Endodermal cell (in vitro differentiated cells): ENCODE measurements around the gene NUDT4. TPM values are rescaled to one million over a fixed set of nuclear protein-coding genes. Genes with fewer than 3 reads are reported as not detected.

Experiments used
- DNase-seq: peaks from one replicate; pipeline ENCODE4 v3.0.0-alpha.2; 2017
- H3K27ac ChIP-seq: 2 replicates; pipeline ENCODE4 v1.5.1; 2013; ENCODE audit warnings: mild to moderate bottlenecking, low read depth, low read length, moderate library complexity
- H3K27me3 ChIP-seq: 2 replicates; pipeline ENCODE4 v1.6.1; 2013; ENCODE audit warnings: mild to moderate bottlenecking, low read length, moderate library complexity; ENCODE audit not compliant: insufficient read depth, control insufficient read depth, poor library complexity, severe bottlenecking
- H3K36me3 ChIP-seq: 2 replicates; pipeline ENCODE4 v1.7.0; 2013; ENCODE audit warnings: mild to moderate bottlenecking, low read length, moderate library complexity; ENCODE audit not compliant: control insufficient read depth, insufficient read depth
- H3K4me1 ChIP-seq: one replicate; pipeline ENCODE4 v1.7.0; 2013; ENCODE audit warnings: low read length; ENCODE audit not compliant: control insufficient read depth, insufficient read depth
- H3K4me3 ChIP-seq: 2 replicates; pipeline ENCODE4 v1.5.1; 2013; ENCODE audit warnings: mild to moderate bottlenecking, low read length, moderate library complexity
- H3K9ac ChIP-seq: 2 replicates; pipeline ENCODE4 v1.6.1; 2013; ENCODE audit warnings: mild to moderate bottlenecking, low read length, moderate library complexity; ENCODE audit not compliant: poor library complexity, severe bottlenecking; ENCODE audit errors: extremely low read depth
- H3K9me3 ChIP-seq: 2 replicates; pipeline ENCODE4 v1.6.1; 2013; ENCODE audit warnings: mild to moderate bottlenecking, low read length, moderate library complexity; ENCODE audit not compliant: control insufficient read depth
- H3K27ac Mint-ChIP-seq: 2 replicates; pipeline ENCODE4 v1.8.0; 2020; ENCODE audit warnings: mixed read lengths
- H3K27me3 Mint-ChIP-seq: 2 replicates; pipeline ENCODE4 v1.8.0; 2021; ENCODE audit warnings: mild to moderate bottlenecking, mixed read lengths; ENCODE audit not compliant: insufficient read depth
- H3K36me3 Mint-ChIP-seq: 2 replicates; pipeline ENCODE4 v1.8.0; 2020; ENCODE audit warnings: low read depth, mixed read lengths
- H3K4me1 Mint-ChIP-seq: 2 replicates; pipeline ENCODE4 v1.8.0; 2020; ENCODE audit warnings: mixed read lengths
- H3K4me3 Mint-ChIP-seq: 2 replicates; pipeline ENCODE4 v1.8.0; 2020; ENCODE audit warnings: mild to moderate bottlenecking, moderate library complexity, mixed read lengths
- H3K9me3 Mint-ChIP-seq: 2 replicates; pipeline ENCODE4 v1.8.0; 2020; ENCODE audit warnings: mild to moderate bottlenecking, mixed read lengths
- CTCF ChIP-seq: fragments of 200-600 bp; sonication (generic); conservative IDR thresholded peaks from 2 replicates; pipeline ENCODE4 v1.5.0; 2021; ENCODE audit warnings: antibody characterized with exemption, mild to moderate bottlenecking
- WGBS, 2 experiments: methylation state at CpG; one replicate each; pipeline versions ENCODE4 v1.1.5 to v1.1.7; 2013; ENCODE audit warnings: missing lambda C conversion rate in 2 of 2, mixed read lengths in 1 of 2; ENCODE audit not compliant: insufficient coverage in 1 of 2, insufficient read length in 1 of 2; 5-methylcytosine and 5-hydroxymethylcytosine counted together
- total RNA-seq, 2 donors: library from RNA; stranded (reverse); fragmentation: NEBNext Ultra II Directional in 1 of 2; extraction: Animal tissue kit (Norgen Biotek cat#: 25700) in 1 of 2; gene quantifications; 2 replicates in 1 of 2; 3 replicates in 1 of 2; pipeline ENCODE4 v1.2.1, GENCODE V29; 2021

The NUDT4 gene
- total RNA-seq, 2 donors from 2014 or later = 334 to 453 TPM

DNA sequence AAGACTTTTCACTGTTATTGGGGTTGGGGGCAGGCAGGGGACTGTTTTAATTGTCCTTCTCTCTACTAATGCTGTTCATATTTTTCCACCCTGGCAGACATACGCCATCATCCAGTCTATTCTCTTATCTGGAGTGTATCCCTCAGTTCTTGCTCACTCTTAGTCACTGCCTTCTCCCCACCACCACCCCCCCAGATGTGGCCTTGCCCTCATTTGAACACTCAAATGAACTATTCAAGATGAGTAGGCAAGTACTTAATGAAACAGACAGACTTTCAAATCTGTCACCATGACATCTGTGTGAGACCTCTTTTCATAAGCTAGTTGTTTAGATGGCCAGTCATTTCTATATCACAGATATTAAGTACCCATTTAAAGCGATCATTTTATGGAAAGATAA is 10.1 kb downstream of the NUDT4 start:
- no peak for DNase-seq
- 83% methylated on average over 2 of the region's 2 CpGs; no CpG with 5 or more reads in 1 of the 2 experiments for WGBS, 2 experiments
- H3K36me3 Mint-ChIP-seq = peaks cover 80% of the 10 kb centered on the region
- Histone ChIP-seq H3K4me3 (peak overlapping the region; percentile 81), H3K4me1 (peaks cover 5% of the 10 kb centered on the region), H3K27ac (no peak overlapping the region), H3K9ac (peak overlapping the region; percentile 35), H3K36me3 (peaks cover 88% of the 10 kb centered on the region), H3K27me3 (no peaks in the 10 kb centered on the region), H3K9me3 (no peaks in the 10 kb centered on the region)
- no peak overlapping the region for H3K4me3 Mint-ChIP-seq
- no peaks in the 10 kb centered on the region for H3K27me3 Mint-ChIP-seq
- no peak for TF ChIP-seq CTCF
- no peak overlapping the region for H3K27ac Mint-ChIP-seq
- peaks cover 15% of the 10 kb centered on the region for H3K4me1 Mint-ChIP-seq
- H3K9me3 Mint-ChIP-seq = no peaks in the 10 kb centered on the region

- Mint-ChIP-seq H3K36me3 (peaks cover 74% of the 10 kb centered on the region), H3K27ac (no peak overlapping the region), H3K4me1 (peaks cover 12% of the 10 kb centered on the region), H3K9me3 (no peaks in the 10 kb centered on the region), H3K27me3 (no peaks in the 10 kb centered on the region), H3K4me3 (peak overlapping the region; percentile 18)
- no peak for TF ChIP-seq CTCF
- H3K27ac ChIP-seq = no peak overlapping the region
- no peak for DNase-seq
- 90 to 100% methylated on average over 2 to 5 of the region's 5 CpGs for WGBS, 2 experiments
- H3K9me3 ChIP-seq = no peaks in the 10 kb centered on the region
- peaks cover 85% of the 10 kb centered on the region for H3K36me3 ChIP-seq
- peak overlapping the region; percentile 56 for H3K9ac ChIP-seq
- peak overlapping the region; percentile 81 for H3K4me3 ChIP-seq
- H3K4me1 ChIP-seq = peaks cover 5% of the 10 kb centered on the region
- H3K27me3 ChIP-seq = no peaks in the 10 kb centered on the region
Measured at GRCh38 chr12:93390031-93390430, 12.3 kb downstream of the NUDT4 start.

DNA sequence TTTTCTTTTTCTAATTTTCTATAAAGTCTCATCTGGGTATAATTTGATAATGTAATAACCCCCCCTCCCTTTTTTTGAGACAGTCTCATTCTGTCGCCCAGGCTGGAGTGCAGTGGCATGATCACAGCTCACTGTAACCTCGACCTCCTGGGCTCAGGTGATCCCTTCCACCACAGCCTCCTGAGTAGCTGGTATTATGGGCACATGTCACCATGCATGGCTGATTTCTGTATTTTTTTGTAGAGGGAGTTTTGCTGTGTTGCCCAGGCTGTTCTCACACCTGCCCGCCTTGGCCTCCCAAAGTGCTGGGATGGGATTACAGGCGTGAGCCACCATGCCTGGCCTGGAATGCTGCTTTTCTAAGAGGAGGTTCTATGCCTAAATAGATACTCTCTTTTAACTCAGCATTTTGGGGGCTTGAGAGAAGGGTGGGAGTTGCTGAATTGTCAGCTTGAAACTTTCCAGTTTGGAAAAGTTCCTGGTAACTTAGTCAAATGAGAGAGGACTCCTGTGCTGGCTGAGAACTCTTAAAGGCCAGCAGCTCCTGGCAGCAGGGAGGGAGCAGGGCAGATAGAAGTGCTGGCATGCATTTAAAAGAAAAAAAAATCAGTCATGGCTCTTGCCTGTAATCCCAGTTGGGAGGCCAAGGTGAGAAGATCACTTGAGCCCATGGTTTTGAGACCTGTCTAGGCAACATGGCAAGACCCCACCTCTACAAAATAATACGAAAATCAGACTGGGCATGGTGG is 13.0 kb downstream of the NUDT4 start:
- H3K9me3 ChIP-seq = no peaks in the 10 kb centered on the region
- Mint-ChIP-seq H3K36me3 (peaks cover 74% of the 10 kb centered on the region), H3K4me1 (peaks cover 7% of the 10 kb centered on the region), H3K9me3 (no peaks in the 10 kb centered on the region), H3K27me3 (no peaks in the 10 kb centered on the region), H3K4me3 (peak overlapping the region; percentile 18), H3K27ac (peak overlapping the region; percentile 76)
- H3K27me3 ChIP-seq = no peaks in the 10 kb centered on the region
- H3K4me1 ChIP-seq = peaks cover 5% of the 10 kb centered on the region
- TF ChIP-seq CTCF = no peak
- no peak for DNase-seq
- 91 to 92% methylated on average over 3 to 5 of the region's 5 CpGs for WGBS, 2 experiments
- H3K4me3 ChIP-seq = peak overlapping the region; percentile 81
- peaks cover 84% of the 10 kb centered on the region for H3K36me3 ChIP-seq
- no peak overlapping the region for H3K27ac ChIP-seq
- H3K9ac ChIP-seq = peak overlapping the region; percentile 56
